Measurements from ENCODE around the gene CD22.

- no peak for TF ChIP-seq CTCF (IDR thresholded peaks at IDR 0.05; ENCODE audit: insufficient read depth, low read length, poor library complexity, severe bottlenecking)
- no peak for TF ChIP-seq EZH2phosphoT487 (conservative IDR thresholded peaks at IDR 0.05; ENCODE audit: low read length)
Observed at GRCh38 chr19:35299523-35300338, 29.3 kb upstream of the CD22 start.

Data from SU-DHL-6 (cell line).